Mesenchymal stem cell (in vitro differentiated cells and primary cell): Measurements from ENCODE around the gene DKKL1.

Source experiments
- DNase-seq: peaks from one replicate; pipeline ENCODE4 v3.0.0-alpha.2; 2013
- H2AFZ ChIP-seq: one replicate; pipeline ENCODE4 v1.6.1; 2013; ENCODE audit warnings: low read depth, mild to moderate bottlenecking, control low read depth, inconsistent platforms, low read length, moderate library complexity
- H2AK5ac ChIP-seq: 2 replicates; pipeline ENCODE4 v1.6.1; 2013; ENCODE audit warnings: low read length, moderate library complexity, mild to moderate bottlenecking, inconsistent platforms; ENCODE audit not compliant: severe bottlenecking
- H2BK120ac ChIP-seq: one replicate; pipeline ENCODE4 v1.6.1; 2013; ENCODE audit warnings: low read depth, mild to moderate bottlenecking, inconsistent platforms, low read length, moderate library complexity
- H2BK12ac ChIP-seq, 2 experiments: one replicate each; pipeline ENCODE4 v1.6.1; 2013; ENCODE audit warnings: inconsistent platforms in 2 of 2, low read length in 2 of 2, mild to moderate bottlenecking in 2 of 2, moderate library complexity in 2 of 2, control low read depth in 1 of 2
- H2BK15ac ChIP-seq: one replicate; pipeline ENCODE4 v1.6.1; 2013; ENCODE audit warnings: mild to moderate bottlenecking, low read depth, inconsistent platforms; ENCODE audit not compliant: poor library complexity, severe bottlenecking
- H2BK5ac ChIP-seq: 2 replicates; pipeline ENCODE4 v1.6.1; 2013; ENCODE audit warnings: low read depth, mild to moderate bottlenecking, low read length, control low read depth, inconsistent platforms; ENCODE audit not compliant: poor library complexity, severe bottlenecking
- H3K14ac ChIP-seq, 2 experiments: one replicate each; pipeline ENCODE4 v1.6.1; 2013; ENCODE audit warnings: inconsistent platforms in 2 of 2, low read length in 2 of 2, control low read depth in 1 of 2, mild to moderate bottlenecking in 1 of 2, moderate library complexity in 1 of 2
- H3K18ac ChIP-seq, 2 experiments: one replicate each; pipeline ENCODE4 v1.6.1; 2013; ENCODE audit warnings: inconsistent platforms in 2 of 2, low read length in 2 of 2, control low read depth in 1 of 2, low read depth in 1 of 2, mild to moderate bottlenecking in 1 of 2
- H3K23ac ChIP-seq, 2 experiments: one replicate each; pipeline ENCODE4 v1.6.1; 2013; ENCODE audit warnings: inconsistent platforms in 2 of 2, low read length in 2 of 2, mild to moderate bottlenecking in 2 of 2, moderate library complexity in 2 of 2, control low read depth in 1 of 2
- H3K27ac ChIP-seq: 2 replicates; pipeline ENCODE4 v1.5.1; 2013; ENCODE audit warnings: mild to moderate bottlenecking, moderate library complexity, low read length, control low read depth, inconsistent platforms; ENCODE audit not compliant: poor library complexity, severe bottlenecking
- H3K27me3 ChIP-seq, 2 experiments: 2 replicates each; pipeline versions ENCODE4 v1.6.1 to v1.7.0; 2013; ENCODE audit warnings: low read length in 2 of 2, mild to moderate bottlenecking in 2 of 2, moderate library complexity in 2 of 2, control low read depth in 1 of 2, inconsistent platforms in 1 of 2; ENCODE audit not compliant: control insufficient read depth in 1 of 2, insufficient read depth in 1 of 2
- H3K36me3 ChIP-seq, 2 experiments: 2 replicates each; pipeline versions ENCODE4 v1.6.1 to v1.7.0; 2013; ENCODE audit warnings: low read length in 2 of 2, control low read depth in 1 of 2, inconsistent platforms in 1 of 2, low read depth in 1 of 2, mild to moderate bottlenecking in 1 of 2; ENCODE audit not compliant: insufficient read depth in 2 of 2, control insufficient read depth in 1 of 2
- H3K4ac ChIP-seq, 2 experiments: one replicate each; pipeline ENCODE4 v1.6.1; 2013; ENCODE audit warnings: inconsistent platforms in 2 of 2, low read length in 2 of 2, mild to moderate bottlenecking in 2 of 2, moderate library complexity in 2 of 2, control low read depth in 1 of 2, low read depth in 1 of 2
- H3K4me1 ChIP-seq: 2 replicates; pipeline ENCODE4 v1.6.1; 2013; ENCODE audit warnings: low read depth, low read length, control low read depth; ENCODE audit not compliant: control insufficient read depth, insufficient read depth
- H3K4me2 ChIP-seq: 2 replicates; pipeline ENCODE4 v1.6.1; 2013; ENCODE audit warnings: low read length, mild to moderate bottlenecking, inconsistent platforms; ENCODE audit not compliant: poor library complexity, severe bottlenecking
- H3K4me3 ChIP-seq, 2 experiments: 2 replicates each; pipeline versions ENCODE4 v1.5.1 to v1.7.0; 2013; ENCODE audit warnings: low read length in 2 of 2, mild to moderate bottlenecking in 2 of 2, control low read depth in 1 of 2, low read depth in 1 of 2; ENCODE audit not compliant: insufficient read depth in 1 of 2
- H3K79me1 ChIP-seq: replicated peaks from 2 replicates; pipeline ENCODE4 v1.6.1; 2013; ENCODE audit warnings: mild to moderate bottlenecking, control low read depth, low read length, inconsistent platforms; ENCODE audit not compliant: poor library complexity, severe bottlenecking
- H3K9ac ChIP-seq: 2 replicates; pipeline ENCODE4 v1.7.0; 2013; ENCODE audit warnings: mild to moderate bottlenecking, low read length, moderate library complexity
- H3K9me3 ChIP-seq: 2 replicates; pipeline ENCODE4 v1.7.0; 2013; ENCODE audit warnings: mild to moderate bottlenecking, low read length; ENCODE audit not compliant: control insufficient read depth
- H4K8ac ChIP-seq: one replicate; pipeline ENCODE4 v1.6.1; 2013; ENCODE audit warnings: inconsistent platforms, mild to moderate bottlenecking, low read length, moderate library complexity
- H4K91ac ChIP-seq: one replicate; pipeline ENCODE4 v1.6.1; 2013; ENCODE audit warnings: mild to moderate bottlenecking, low read length, inconsistent platforms
- WGBS: methylation state at CpG from one replicate; pipeline ENCODE4 v1.1.7; 2013; ENCODE audit warnings: mixed read lengths; 5-methylcytosine and 5-hydroxymethylcytosine counted together

DKKL1 gene

GRCh38 chr19:49414256-49414655 is 50.6 kb downstream of the DKKL1 start:
- no peak overlapping the region for H3K18ac ChIP-seq
- no peak overlapping the region for H2AK5ac ChIP-seq
- H3K4me2 ChIP-seq: no peak overlapping the region
- no peak overlapping the region for H3K4ac ChIP-seq
- no peaks in the 10 kb centered on the region for H3K79me1 ChIP-seq
- H2BK120ac ChIP-seq: no peak overlapping the region
- H2BK15ac ChIP-seq: no peak overlapping the region
- H3K9ac ChIP-seq: no peak overlapping the region
- H2AFZ ChIP-seq: no peak overlapping the region
- H3K27ac ChIP-seq: no peak overlapping the region
- no peak overlapping the region for H3K14ac ChIP-seq
- no peak overlapping the region for H3K4me3 ChIP-seq
- no peak overlapping the region for H4K8ac ChIP-seq
- H3K4me1 ChIP-seq: peaks cover 11% of the 10 kb centered on the region
- H2BK5ac ChIP-seq: no peak overlapping the region
- H2BK12ac ChIP-seq: no peak overlapping the region
- H4K91ac ChIP-seq: no peak overlapping the region
- DNase-seq: no peak
- H3K27me3 ChIP-seq: peaks cover 10 to 68% of the 10 kb centered on the region in 2 experiments
- no peaks in the 10 kb centered on the region for H3K36me3 ChIP-seq
- H3K23ac ChIP-seq: no peak overlapping the region
- H3K9me3 ChIP-seq: no peaks in the 10 kb centered on the region
- 89% methylated on average over 3 of the region's 3 CpGs for WGBS

- Histone ChIP-seq H2AFZ (no peak overlapping the region), H4K91ac (no peak overlapping the region), H3K4ac (no peak overlapping the region), H2AK5ac (no peak overlapping the region), H3K79me1 (no peaks in the 10 kb centered on the region), H3K27ac (no peak overlapping the region), H3K18ac (no peak overlapping the region), H3K4me2 (no peak overlapping the region), H2BK12ac (no peak overlapping the region), H3K9ac (no peak overlapping the region), H4K8ac (no peak overlapping the region), H3K4me1 (peaks cover 5% of the 10 kb centered on the region), H3K9me3 (no peaks in the 10 kb centered on the region), H3K4me3 (no peak overlapping the region), H2BK120ac (no peak overlapping the region), H3K27me3 (peaks cover 17 to 71% of the 10 kb centered on the region in 2 experiments), H3K36me3 (no peaks in the 10 kb centered on the region), H2BK5ac (no peak overlapping the region), H3K23ac (peak overlapping the region in 1 of 2 experiments; percentile 46), H2BK15ac (no peak overlapping the region), H3K14ac (peak overlapping the region in 1 of 2 experiments; percentile 68)
- 73% methylated on average over 14 of the region's 15 CpGs for WGBS
- DNase-seq: no peak
Observed at GRCh38 chr19:49415102-49415809, 51.6 kb downstream of the DKKL1 start.

GRCh38 chr19:49415810-49416200 is 52.1 kb downstream of the DKKL1 start:
- Histone ChIP-seq H2BK12ac (no peak overlapping the region), H3K79me1 (no peaks in the 10 kb centered on the region), H3K4me2 (no peak overlapping the region), H3K14ac (no peak overlapping the region), H3K9me3 (no peaks in the 10 kb centered on the region), H2AFZ (no peak overlapping the region), H3K27me3 (peaks cover 22 to 76% of the 10 kb centered on the region in 2 experiments), H2AK5ac (no peak overlapping the region), H3K23ac (no peak overlapping the region), H3K9ac (no peak overlapping the region), H4K8ac (no peak overlapping the region), H2BK15ac (no peak overlapping the region), H3K4me3 (no peak overlapping the region), H3K36me3 (no peaks in the 10 kb centered on the region), H4K91ac (no peak overlapping the region), H3K4me1 (peaks cover 5% of the 10 kb centered on the region), H2BK120ac (no peak overlapping the region), H3K27ac (no peak overlapping the region), H2BK5ac (no peak overlapping the region), H3K18ac (no peak overlapping the region), H3K4ac (no peak overlapping the region)
- 90% methylated on average over 2 of the region's 2 CpGs for WGBS
- DNase-seq: no peak

DNA sequence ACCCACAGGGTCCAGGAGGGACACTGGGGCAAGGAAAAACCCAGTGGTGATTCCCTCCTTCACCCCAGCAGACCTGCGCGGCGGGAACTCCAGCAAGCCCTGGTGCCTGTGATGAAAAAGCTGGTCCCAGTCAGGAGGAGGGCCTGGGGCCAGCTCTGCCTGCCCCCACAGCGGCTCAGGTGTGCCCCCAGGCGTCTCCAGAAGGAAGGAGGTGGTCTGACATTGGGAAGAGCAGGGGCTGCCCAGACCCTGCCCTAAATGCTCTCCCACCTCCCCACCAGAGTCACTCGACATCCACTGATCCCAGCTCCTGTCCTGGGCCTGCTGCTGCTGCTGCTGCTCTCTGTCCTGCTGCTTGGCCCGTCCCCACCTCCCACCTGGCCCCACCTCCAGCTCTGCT is 53.4 kb downstream of the DKKL1 start:
- Histone ChIP-seq H3K4me2 (no peak overlapping the region), H3K27ac (no peak overlapping the region), H3K14ac (no peak overlapping the region), H2AK5ac (no peak overlapping the region), H3K79me1 (no peaks in the 10 kb centered on the region), H2BK120ac (no peak overlapping the region), H2BK15ac (no peak overlapping the region), H3K9me3 (no peaks in the 10 kb centered on the region), H3K4ac (no peak overlapping the region), H4K8ac (no peak overlapping the region), H4K91ac (no peak overlapping the region), H3K27me3 (peaks cover 35 to 80% of the 10 kb centered on the region in 2 experiments), H3K36me3 (no peaks in the 10 kb centered on the region), H2BK5ac (no peak overlapping the region), H3K4me1 (peaks cover 9% of the 10 kb centered on the region), H2BK12ac (no peak overlapping the region), H2AFZ (no peak overlapping the region), H3K9ac (no peak overlapping the region), H3K23ac (no peak overlapping the region), H3K4me3 (no peak overlapping the region), H3K18ac (no peak overlapping the region)
- no peak for DNase-seq
- WGBS: 48% methylated on average over 6 of the region's 7 CpGs
